HL-60 (cell line): ENCODE measurements around the gene SCIMP.

ENCODE experiments used
- DNase-seq, 2 experiments: peaks; one replicate each; pipeline ENCODE4 v3.0.0-alpha.2; 2010 to 2020; ENCODE audit warnings: low read depth in 1 of 2, low spot score in 1 of 2
- H3K27ac ChIP-seq: fragments of 250-450 bp; sonication (Bioruptor Pico); replicated peaks from 2 replicates; pipeline ENCODE4 v1.5.1; 2020; ENCODE audit warnings: mild to moderate bottlenecking, moderate library complexity
- H3K27me3 ChIP-seq: fragments of 250-450 bp; sonication (Bioruptor Pico); 2 replicates; pipeline ENCODE4 v1.5.1; 2021; ENCODE audit warnings: mild to moderate bottlenecking, moderate library complexity; ENCODE audit not compliant: insufficient read depth, poor library complexity, severe bottlenecking
- H3K4me3 ChIP-seq: replicated peaks from 2 replicates; pipeline ENCODE4 v1.5.1; 2011; ENCODE audit warnings: mild to moderate bottlenecking, control low read depth, low read length; ENCODE audit not compliant: insufficient read depth
- GABPA ChIP-seq: IDR thresholded peaks from 2 replicates; pipeline ENCODE4 v1.6.1; 2012; ENCODE audit warnings: low read depth
- POLR2AphosphoS5 ChIP-seq: IDR thresholded peaks from 2 replicates; pipeline ENCODE4 v1.6.1; 2012; ENCODE audit warnings: low read depth
- SPI1 ChIP-seq: IDR thresholded peaks from 2 replicates; pipeline ENCODE4 v1.6.1; 2012; ENCODE audit warnings: low read depth, mild to moderate bottlenecking, borderline replicate concordance
- TF ChIP-seq, protein P1 (sequence below): IDR thresholded peaks from one replicate; pipeline ENCODE4 v1.5.1; 2011; ENCODE audit warnings: low read length, control low read depth, inconsistent platforms; ENCODE audit not compliant: insufficient read depth
- TF ChIP-seq, protein P2 (sequence below): IDR thresholded peaks from 2 replicates; pipeline ENCODE4 v1.6.1; 2012; ENCODE audit warnings: low read depth; ENCODE audit not compliant: insufficient replicate concordance

The SCIMP gene

DNA sequence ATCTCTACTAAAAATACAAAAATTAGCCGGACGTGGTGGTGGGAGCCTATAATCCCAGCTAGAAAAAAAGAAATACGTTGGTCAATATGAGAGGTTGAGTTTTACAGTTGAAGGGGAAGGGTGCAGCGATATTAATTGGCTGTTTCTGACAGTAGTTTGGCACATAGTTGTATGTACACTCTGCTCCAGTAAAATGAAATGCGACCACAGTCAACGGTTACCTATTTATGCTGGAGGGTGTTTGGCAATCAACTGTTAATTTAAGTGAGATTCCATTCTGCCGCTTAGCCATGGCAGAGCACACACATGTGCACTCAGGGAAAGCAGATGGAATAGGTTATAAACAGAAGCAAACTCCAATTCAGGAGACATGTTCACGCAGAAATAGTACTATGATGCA, 33.6 kb downstream of the SCIMP start:
- Histone ChIP-seq H3K27ac (no peak overlapping the region), H3K27me3 (no peaks in the 10 kb centered on the region), H3K4me3 (no peak overlapping the region)
- TF ChIP-seq, protein P1, sequence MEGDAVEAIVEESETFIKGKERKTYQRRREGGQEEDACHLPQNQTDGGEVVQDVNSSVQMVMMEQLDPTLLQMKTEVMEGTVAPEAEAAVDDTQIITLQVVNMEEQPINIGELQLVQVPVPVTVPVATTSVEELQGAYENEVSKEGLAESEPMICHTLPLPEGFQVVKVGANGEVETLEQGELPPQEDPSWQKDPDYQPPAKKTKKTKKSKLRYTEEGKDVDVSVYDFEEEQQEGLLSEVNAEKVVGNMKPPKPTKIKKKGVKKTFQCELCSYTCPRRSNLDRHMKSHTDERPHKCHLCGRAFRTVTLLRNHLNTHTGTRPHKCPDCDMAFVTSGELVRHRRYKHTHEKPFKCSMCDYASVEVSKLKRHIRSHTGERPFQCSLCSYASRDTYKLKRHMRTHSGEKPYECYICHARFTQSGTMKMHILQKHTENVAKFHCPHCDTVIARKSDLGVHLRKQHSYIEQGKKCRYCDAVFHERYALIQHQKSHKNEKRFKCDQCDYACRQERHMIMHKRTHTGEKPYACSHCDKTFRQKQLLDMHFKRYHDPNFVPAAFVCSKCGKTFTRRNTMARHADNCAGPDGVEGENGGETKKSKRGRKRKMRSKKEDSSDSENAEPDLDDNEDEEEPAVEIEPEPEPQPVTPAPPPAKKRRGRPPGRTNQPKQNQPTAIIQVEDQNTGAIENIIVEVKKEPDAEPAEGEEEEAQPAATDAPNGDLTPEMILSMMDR: no peak
- TF ChIP-seq GABPA (no peak), SPI1 (no peak), POLR2AphosphoS5 (no peak)
- TF ChIP-seq, protein P2, sequence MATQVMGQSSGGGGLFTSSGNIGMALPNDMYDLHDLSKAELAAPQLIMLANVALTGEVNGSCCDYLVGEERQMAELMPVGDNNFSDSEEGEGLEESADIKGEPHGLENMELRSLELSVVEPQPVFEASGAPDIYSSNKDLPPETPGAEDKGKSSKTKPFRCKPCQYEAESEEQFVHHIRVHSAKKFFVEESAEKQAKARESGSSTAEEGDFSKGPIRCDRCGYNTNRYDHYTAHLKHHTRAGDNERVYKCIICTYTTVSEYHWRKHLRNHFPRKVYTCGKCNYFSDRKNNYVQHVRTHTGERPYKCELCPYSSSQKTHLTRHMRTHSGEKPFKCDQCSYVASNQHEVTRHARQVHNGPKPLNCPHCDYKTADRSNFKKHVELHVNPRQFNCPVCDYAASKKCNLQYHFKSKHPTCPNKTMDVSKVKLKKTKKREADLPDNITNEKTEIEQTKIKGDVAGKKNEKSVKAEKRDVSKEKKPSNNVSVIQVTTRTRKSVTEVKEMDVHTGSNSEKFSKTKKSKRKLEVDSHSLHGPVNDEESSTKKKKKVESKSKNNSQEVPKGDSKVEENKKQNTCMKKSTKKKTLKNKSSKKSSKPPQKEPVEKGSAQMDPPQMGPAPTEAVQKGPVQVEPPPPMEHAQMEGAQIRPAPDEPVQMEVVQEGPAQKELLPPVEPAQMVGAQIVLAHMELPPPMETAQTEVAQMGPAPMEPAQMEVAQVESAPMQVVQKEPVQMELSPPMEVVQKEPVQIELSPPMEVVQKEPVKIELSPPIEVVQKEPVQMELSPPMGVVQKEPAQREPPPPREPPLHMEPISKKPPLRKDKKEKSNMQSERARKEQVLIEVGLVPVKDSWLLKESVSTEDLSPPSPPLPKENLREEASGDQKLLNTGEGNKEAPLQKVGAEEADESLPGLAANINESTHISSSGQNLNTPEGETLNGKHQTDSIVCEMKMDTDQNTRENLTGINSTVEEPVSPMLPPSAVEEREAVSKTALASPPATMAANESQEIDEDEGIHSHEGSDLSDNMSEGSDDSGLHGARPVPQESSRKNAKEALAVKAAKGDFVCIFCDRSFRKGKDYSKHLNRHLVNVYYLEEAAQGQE: no peak
- no peak for DNase-seq

DNA sequence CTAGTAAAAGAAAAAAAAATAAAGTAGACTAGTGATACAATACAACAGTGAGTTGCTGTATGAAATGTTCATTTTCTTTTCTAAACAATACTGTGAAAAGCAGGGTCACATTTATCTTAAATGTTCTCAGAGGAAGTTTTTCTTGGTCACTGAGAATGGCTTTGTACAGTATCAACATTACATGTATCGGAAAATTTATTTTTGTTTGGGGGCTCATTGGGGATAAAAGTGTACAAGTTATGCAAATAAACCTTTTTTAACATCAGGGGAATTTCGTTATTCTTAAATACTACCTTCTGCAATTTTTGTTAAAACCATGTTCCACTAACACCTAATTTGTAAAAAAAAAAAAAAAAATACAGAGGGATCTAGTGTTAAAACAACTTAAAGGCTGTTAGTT, 34.3 kb downstream of the SCIMP start:
- DNase-seq: no peak
- no peak overlapping the region for H3K27ac ChIP-seq
- no peaks in the 10 kb centered on the region for H3K27me3 ChIP-seq
- H3K4me3 ChIP-seq: no peak overlapping the region
- TF ChIP-seq GABPA (no peak), POLR2AphosphoS5 (no peak), SPI1 (no peak)
- TF ChIP-seq, protein P2: no peak
- TF ChIP-seq, protein P1: no peak

DNA sequence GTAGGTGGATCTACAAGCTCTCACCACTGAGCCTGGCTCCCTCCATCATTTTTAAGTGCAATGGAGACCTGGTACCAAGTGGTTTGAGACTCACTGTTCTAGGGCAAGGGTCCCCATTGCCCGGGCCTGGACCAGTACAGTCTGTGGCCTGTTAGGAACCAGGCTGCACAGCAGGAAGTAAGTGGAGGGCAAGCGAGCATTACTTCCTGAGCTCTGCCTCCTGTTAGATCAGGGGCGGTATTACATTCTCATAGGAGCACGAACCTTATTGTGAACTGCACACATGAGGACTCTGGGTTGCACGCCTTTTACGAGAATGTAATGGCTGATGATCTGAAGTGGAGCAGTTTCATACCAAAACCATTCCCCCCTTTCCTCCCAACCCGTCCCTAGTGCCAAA, 36.2 kb downstream of the SCIMP start:
- H3K27ac ChIP-seq: no peak overlapping the region
- TF ChIP-seq, protein P1: no peak
- DNase-seq: no peak

DNA sequence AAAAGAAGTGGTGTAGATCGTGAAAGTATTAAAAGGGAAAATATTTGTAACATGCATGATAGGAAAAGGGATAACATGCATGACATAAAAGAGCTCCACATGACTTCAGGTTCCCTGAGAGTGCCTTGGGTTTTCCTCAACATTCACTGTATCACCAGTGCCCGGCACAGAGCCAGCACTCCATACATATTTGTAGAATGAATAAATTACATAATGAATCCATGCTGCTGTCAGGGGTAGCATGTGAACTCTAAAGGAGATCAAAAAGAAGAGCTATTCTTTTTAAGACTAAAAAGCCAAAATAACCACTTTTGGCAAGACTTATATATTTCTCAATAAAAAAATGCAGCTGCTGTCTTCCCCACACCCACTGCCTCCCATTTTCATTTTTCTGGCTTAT, 40.3 kb downstream of the SCIMP start:
- H3K27me3 ChIP-seq: no peaks in the 10 kb centered on the region
- H3K4me3 ChIP-seq: no peak overlapping the region
- no peak overlapping the region for H3K27ac ChIP-seq
- TF ChIP-seq, protein P2: no peak
- TF ChIP-seq SPI1 (no peak), POLR2AphosphoS5 (no peak), GABPA (no peak)
- TF ChIP-seq, protein P1: no peak
- DNase-seq: no peak

More for the DNA sequence above, 36.2 kb downstream of the SCIMP start:
- Histone ChIP-seq H3K4me3 (no peak overlapping the region), H3K27me3 (no peaks in the 10 kb centered on the region)
